Left hindlimb (tissue), 1 donor: ENCODE data around the gene RANBP3.

Source experiments
- DNase-seq: peaks from one replicate; pipeline ENCODE4 v3.0.0-alpha.2; 2018

The RANBP3 gene

DNA sequence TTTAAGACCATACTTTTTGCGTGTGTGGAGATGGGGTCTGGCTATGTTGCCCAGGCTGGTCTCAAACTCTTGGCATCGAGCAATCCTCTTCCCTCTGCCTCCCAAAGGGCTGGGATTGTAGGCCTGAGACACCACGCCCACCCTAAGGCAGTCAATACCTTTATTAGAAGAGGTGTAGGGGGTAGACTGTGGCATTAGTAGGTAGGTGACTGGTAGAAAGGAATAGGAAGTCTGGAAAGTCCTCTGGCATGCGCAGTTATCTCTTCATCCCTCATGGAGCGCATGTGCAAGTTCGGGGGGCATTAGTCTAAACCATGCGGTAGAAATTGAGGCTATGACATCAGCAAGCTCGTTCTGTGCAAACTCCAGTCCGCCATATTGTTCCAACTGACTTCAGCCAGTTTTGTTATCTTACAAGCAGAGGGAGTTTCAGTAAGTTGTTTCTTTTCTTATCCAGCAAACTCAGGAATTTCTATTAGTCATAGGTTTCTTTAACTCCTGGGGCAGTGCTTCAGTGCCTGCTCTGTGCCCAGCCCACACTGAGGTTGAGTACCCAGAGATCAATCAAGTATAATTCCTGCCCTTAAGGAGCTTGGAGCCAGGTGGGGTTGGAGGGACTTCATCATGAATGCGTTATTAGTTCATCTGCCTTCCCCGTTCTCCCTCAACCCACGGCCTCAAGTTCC, 7.3 kb upstream of the RANBP3 start:
- DNase-seq, result no peak

- peak; percentile 56 for DNase-seq
Measured at GRCh38 chr19:5984600-5984999, 6.7 kb upstream of the RANBP3 start.

- no peak for DNase-seq
Measured at GRCh38 chr19:5983367-5983955, 5.5 kb upstream of the RANBP3 start.

- no peak for DNase-seq
Measured at GRCh38 chr19:5978606-5979552, 939 bp upstream of the RANBP3 start.

GRCh38 chr19:5977222-5977784, 637 bp downstream of the RANBP3 start:
- DNase-seq, result no peak

- DNase-seq, result no peak
Measured at GRCh38 chr19:5976768-5977167, 1.2 kb downstream of the RANBP3 start.

DNA sequence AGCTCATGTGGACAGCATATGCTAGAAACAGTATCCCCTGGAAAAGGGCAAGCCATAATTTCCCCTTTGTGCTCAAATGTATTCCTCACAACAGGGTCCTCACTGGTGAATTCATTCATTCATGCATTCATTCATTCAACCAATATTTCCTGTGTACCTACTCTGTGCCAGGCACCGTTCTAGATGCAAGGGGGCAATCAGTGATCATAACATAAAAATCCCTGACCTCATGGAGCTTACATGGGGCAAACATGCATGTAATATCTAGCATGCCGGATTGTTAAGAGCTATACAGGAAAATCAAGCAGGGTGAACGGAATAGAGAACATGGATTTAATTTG, 2.6 kb downstream of the RANBP3 start:
- DNase-seq, result no peak

DNA sequence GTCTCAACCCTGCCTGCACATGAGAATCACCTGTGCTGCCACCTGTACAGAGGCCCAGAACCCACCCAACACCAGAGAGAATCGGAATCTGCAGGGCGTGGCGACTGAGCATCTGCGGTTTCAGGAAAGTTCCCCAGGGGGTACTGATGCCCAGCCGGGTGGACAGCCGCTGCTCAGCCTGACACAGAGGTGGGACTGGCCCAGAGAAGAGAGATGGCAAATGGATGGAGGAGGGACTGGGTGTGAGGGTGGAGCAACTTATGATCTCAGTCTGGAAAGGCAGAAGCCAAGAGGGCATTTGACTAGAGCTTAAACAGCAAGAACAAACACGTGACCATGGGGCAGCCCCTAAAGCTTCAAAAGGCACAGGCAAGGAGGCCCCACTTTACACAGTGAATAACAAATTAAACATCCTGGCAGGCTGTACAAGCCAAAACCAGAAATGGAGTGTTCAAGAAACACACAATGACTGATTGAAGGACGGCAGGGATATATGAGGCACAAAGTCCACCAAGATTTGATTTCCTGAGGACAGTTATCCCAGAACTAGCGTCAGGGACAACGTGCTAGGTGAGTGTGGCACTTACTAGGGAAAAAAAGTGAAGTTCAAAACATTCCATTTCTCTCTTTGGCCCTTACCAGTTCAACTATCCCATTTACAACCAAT, 3.1 kb downstream of the RANBP3 start:
- DNase-seq, result no peak

DNA sequence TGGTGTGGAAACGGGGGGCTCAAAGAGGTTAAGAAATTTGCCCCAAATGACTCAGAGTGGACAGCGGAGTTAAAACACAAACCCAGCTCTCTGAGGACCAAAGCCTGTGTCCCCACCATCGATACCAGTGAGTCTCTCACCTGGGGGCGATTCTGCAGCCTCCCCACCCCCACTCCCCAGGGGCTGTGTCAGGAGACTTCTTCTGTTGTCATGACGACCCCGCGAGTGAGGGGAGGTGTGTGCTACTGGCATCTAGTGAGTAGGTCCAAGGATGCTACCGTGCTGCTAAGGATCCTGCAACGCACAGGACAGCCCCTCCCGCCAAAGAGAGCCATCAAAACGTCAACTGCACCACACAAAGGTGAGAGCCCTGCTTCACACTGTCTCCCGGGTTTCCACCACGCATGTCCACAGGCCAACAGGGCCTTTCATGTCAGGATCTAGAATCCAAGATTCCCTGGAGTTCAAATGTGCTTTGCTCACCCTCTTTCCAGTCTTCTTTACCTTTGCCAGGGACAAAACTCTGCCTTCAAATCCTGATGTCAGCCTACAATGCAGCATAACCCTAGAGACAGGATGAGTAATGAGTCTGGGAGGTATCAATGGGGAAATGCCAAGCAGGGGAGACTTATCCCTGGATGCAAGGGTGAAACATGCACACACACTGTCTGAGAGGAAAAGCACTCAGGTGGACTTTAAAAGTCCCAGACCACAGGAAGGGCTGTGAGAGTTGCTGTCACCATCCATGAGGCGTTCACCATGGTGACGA, 3.9 kb downstream of the RANBP3 start:
- DNase-seq, result no peak

DNA sequence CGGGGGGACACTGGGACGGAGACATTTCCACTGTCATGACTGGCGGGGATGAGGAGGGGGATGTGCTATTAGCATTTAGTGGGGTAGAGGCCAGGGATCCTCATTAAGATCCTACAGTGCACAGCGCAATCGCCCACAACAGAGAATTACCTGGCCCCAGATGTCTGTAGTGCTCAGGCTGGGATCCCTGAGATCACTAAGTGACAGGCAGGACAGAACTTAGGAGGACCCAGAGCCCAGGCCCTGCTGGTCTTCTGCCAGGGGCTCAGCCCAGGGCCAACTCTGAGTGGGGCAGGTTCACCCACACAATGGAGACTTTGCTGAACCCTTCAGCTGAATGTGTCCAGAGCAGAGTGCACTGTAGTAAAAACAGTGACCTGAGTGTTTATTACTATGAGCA, 4.6 kb downstream of the RANBP3 start:
- no peak for DNase-seq

GRCh38 chr19:5972355-5972731, 5.6 kb downstream of the RANBP3 start:
- no peak for DNase-seq

GRCh38 chr19:5971714-5972354, 6.1 kb downstream of the RANBP3 start:
- no peak for DNase-seq

DNA sequence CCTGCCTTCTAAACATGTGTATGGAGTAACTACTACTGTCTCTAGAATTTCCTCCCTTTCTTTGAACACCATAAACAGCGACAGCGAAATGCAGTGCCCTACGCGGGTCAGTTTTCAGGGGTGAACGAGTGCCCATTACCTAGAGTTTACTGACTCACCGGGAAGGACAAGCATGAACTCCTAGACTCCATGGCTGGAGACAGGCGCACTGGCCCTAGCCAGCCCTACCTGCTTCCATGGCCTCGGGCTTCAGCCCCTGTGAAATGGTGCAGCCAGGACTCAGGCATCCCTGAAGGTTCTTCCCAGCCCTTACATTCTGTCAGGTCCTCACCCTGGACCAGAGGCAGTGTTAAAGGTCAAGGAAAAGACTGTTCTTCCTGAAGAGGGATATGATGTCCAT, 8.5 kb downstream of the RANBP3 start:
- DNase-seq, result no peak

- no peak for DNase-seq
Measured at GRCh38 chr19:5968431-5969373, 9.2 kb downstream of the RANBP3 start.

DNA sequence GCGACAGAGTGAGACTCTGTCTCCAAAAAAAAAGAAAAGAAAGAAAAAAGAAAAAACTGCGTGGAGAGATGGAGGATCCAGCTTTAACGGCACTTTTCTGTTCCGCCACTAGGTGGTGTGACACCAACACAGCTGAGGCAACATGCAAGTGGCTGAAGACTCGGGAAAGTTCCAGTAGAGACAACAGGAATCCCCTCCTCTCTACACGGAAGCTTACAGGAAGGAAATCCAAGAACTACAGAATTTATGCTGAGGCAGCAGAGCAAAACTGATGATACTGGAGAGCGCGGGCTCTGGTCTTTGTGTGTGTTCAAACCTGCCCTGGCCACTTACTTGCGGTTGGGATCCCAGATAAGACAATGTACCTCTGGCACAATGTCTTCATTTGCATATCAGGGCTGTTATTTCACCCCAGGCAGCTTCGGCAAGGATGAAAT, 9.9 kb downstream of the RANBP3 start:
- DNase-seq, result peak; percentile 62

DNA sequence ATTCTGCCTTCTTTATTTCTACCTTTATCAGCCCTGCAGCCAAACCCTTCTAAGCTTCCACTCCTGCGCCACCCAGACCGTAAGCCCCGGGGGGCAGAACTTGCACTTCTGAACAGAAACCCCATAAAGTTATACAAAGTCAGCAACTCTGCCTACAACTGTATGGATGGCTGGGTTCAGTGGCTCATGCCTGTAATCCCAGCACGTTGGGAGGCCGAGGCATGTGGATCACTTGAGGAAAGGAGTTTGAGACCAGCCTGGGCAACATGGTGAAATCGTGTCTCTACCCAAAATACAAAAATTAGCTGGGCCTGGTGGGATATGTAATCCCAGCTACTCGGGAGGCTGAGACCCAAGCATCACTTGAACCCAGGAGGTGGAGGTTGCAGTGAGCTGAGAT, 10.4 kb downstream of the RANBP3 start:
- DNase-seq, result no peak

DNA sequence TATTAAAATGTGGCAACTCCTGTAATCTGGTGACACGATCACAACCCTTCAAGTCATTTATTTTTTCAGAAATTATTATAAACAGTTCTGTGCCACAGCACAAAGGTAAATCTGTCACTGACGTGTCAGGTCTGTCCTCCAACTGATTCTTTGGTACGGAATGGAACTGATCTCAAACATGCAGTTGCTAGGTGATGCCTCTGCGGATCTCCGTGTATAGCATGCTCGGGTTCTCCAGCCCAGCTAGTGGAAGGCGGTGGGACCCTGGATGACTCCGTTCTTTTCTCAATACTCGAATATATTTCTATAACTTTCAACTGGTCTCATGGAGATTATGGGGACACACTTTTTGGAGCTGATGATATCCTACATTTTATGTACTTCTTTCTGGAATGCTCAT, 11.0 kb downstream of the RANBP3 start:
- no peak for DNase-seq

DNA sequence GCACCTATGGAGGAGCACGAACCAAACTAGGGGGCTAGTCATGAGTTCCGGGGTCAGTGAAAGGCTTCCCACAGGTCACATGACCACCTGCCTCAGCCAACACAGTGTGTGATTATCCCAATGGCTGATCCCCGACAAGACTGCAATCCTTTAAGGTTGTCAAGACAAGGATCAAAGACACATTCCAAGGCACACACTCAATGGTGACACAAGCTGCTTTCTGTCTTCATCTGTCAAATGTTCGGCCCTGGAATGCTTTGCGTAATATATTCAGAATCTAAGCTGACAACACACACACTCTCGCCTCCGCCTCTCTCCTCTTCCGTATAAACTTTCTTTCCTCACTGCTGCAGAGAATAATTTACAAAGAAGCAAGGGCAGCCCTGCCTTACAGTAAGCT, 11.7 kb downstream of the RANBP3 start:
- no peak for DNase-seq

DNA sequence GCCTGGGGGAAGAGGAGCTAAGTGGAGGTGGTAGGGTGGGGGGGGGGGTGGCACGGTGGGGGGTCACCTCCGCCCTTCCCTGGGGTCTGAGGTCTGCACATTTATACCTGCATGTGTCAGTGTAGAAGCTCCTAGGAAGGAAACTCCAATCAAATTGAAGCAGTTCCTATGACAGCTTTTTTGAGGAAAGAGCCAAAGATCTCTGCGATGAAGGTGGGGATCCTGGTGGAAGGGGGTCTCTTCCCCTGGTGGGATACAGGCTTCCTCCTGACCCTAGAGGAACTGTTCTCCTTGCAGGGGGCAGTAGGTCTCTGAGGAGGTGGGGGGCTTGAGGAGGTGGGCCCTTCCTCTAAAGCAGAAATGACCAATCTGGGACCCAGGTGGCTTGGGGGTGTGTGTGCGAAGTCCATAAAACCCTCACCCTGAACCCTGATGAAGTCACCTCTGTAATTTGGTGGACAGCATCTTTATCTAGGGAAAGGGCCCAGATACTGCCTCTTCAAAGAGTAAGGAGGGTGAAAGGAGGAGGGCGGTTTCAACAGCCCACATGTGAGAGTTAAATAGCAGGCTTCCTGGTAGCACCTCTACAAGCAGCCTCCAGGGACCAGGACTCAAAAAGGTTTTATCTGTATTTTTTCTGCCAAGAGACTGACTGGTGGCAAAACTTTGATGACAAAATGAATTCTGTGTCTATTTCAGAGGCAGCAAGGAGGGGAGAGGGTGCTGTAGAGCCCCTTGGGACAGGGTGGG, 12.9 kb downstream of the RANBP3 start:
- DNase-seq, result no peak

DNA sequence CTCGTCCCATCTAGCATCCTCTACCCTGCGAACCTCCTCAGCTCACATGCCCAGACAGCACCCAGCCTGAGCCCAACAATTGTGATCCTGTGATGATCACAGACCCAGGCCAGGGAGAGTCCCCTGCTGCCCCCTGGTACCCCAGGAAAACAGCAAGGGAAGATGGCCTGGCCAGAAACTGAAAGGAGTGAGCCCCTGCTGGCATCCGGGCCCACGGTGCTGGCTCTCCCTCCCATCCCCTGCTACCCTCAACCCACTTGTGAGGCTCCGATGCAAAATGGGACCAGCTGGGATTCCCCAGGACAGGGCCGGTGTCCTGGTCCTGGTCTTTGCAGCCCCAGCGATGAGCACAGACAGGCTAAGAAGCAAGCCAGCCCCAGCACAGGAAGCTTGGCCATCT, 14.1 kb downstream of the RANBP3 start:
- DNase-seq, result no peak
